SK-N-SH treated with all-trans-retinoic acid at 6 μM for 48 hours (cell line): Measurements from ENCODE around the gene WNK3.

Experiments
- ATAC-seq: fragments of 200-7000 bp; cut with Tn5 transposase; 3 replicates; pipeline ENCODE4 v1.9.1; 2020; ENCODE audit warnings: mild to moderate bottlenecking, moderate library complexity
- ARNTL ChIP-seq: fragments of 450-650 bp; formaldehyde crosslinking; IDR thresholded peaks from 2 replicates; pipeline ENCODE4 v1.5.0; 2020; ENCODE audit warnings: low read depth, mild to moderate bottlenecking, moderate library complexity, borderline replicate concordance
- BACH2 ChIP-seq: fragments of 250-450 bp; sonication (Bioruptor Pico); IDR thresholded peaks from 2 replicates; pipeline ENCODE4 v1.9.0; 2021; ENCODE audit warnings: mild to moderate bottlenecking, borderline replicate concordance
- CSDC2 ChIP-seq: fragments of 250-450 bp; sonication (Bioruptor Pico); IDR thresholded peaks from 2 replicates; pipeline ENCODE4 v1.5.0; 2020; ENCODE audit warnings: mild to moderate bottlenecking, moderate library complexity
- GLIS3 ChIP-seq: fragments of 250-450 bp; sonication (Bioruptor Pico); IDR thresholded peaks from 2 replicates; pipeline ENCODE4 v1.5.0; 2020; ENCODE audit warnings: mild to moderate bottlenecking, moderate library complexity
- ISL1 ChIP-seq: fragments of 250-450 bp; sonication (Bioruptor Pico); IDR thresholded peaks from 2 replicates; pipeline ENCODE4 v2.1.2; 2022; ENCODE audit warnings: mild to moderate bottlenecking, moderate library complexity
- PPARA ChIP-seq: fragments of 250-450 bp; sonication (Bioruptor Pico); IDR thresholded peaks from 2 replicates; pipeline ENCODE4 v1.5.0; 2020; ENCODE audit warnings: mild to moderate bottlenecking, borderline replicate concordance
- RARB ChIP-seq: fragments of 250-450 bp; sonication (Bioruptor Pico); IDR thresholded peaks from 2 replicates; pipeline ENCODE4 v1.8.0; 2021; ENCODE audit warnings: mild to moderate bottlenecking, moderate library complexity
- SNAI2 ChIP-seq: fragments of 250-450 bp; sonication (Bioruptor Pico); IDR thresholded peaks from 2 replicates; pipeline ENCODE4 v1.5.0; 2020; ENCODE audit warnings: mild to moderate bottlenecking, moderate library complexity
- TCF4 ChIP-seq: fragments of 250-450 bp; sonication (Bioruptor Pico); IDR thresholded peaks from 2 replicates; pipeline ENCODE4 v1.8.0; 2021; ENCODE audit warnings: mild to moderate bottlenecking, moderate library complexity, borderline replicate concordance
- ZC3H10 ChIP-seq: fragments of 250-450 bp; sonication (Bioruptor Pico); IDR thresholded peaks from 2 replicates; pipeline ENCODE4 v1.5.1; 2021; ENCODE audit warnings: mild to moderate bottlenecking, moderate library complexity
- ZFP3 ChIP-seq: fragments of 250-450 bp; sonication (Bioruptor Pico); IDR thresholded peaks from 2 replicates; pipeline ENCODE4 v1.5.0; 2020; ENCODE audit warnings: mild to moderate bottlenecking, moderate library complexity
- ZFP30 ChIP-seq: fragments of 450-650 bp; formaldehyde crosslinking; IDR thresholded peaks from 2 replicates; pipeline ENCODE4 v1.5.0; 2022; ENCODE audit warnings: mild to moderate bottlenecking, moderate library complexity
- ZNF565 ChIP-seq: fragments of 450-650 bp; formaldehyde crosslinking; conservative IDR thresholded peaks from 2 replicates; pipeline ENCODE4 v1.5.0; 2020; ENCODE audit warnings: low read depth, mild to moderate bottlenecking, moderate library complexity
- ZNF70 ChIP-seq: fragments of 450-650 bp; formaldehyde crosslinking; IDR thresholded peaks from 2 replicates; pipeline ENCODE4 v1.5.0; 2020; ENCODE audit warnings: mild to moderate bottlenecking, moderate library complexity
- ZNF8 ChIP-seq: fragments of 450-650 bp; formaldehyde crosslinking; IDR thresholded peaks from 2 replicates; pipeline ENCODE4 v1.5.0; 2020; ENCODE audit warnings: mild to moderate bottlenecking, moderate library complexity
- TF ChIP-seq, protein P1 (sequence below): fragments of 250-450 bp; sonication (Bioruptor Pico); IDR thresholded peaks from 2 replicates; pipeline ENCODE4 v1.5.0; 2020; ENCODE audit warnings: mild to moderate bottlenecking, moderate library complexity
- TF ChIP-seq, protein P2 (sequence below): fragments of 250-450 bp; sonication (Bioruptor Pico); IDR thresholded peaks from 2 replicates; pipeline ENCODE4 v1.5.1; 2021; ENCODE audit warnings: mild to moderate bottlenecking, moderate library complexity
- TF ChIP-seq, protein P3 (sequence below): fragments of 250-450 bp; sonication (Bioruptor Pico); IDR thresholded peaks from 2 replicates; pipeline ENCODE4 v1.8.0; 2020; ENCODE audit warnings: mild to moderate bottlenecking, moderate library complexity, borderline replicate concordance
- TF ChIP-seq, protein P4 (sequence below): fragments of 250-450 bp; sonication (Bioruptor Pico); IDR thresholded peaks from 2 replicates; pipeline ENCODE4 v1.8.0; 2021; ENCODE audit warnings: low read depth, mild to moderate bottlenecking, moderate library complexity, borderline replicate concordance

Gene WNK3

DNA sequence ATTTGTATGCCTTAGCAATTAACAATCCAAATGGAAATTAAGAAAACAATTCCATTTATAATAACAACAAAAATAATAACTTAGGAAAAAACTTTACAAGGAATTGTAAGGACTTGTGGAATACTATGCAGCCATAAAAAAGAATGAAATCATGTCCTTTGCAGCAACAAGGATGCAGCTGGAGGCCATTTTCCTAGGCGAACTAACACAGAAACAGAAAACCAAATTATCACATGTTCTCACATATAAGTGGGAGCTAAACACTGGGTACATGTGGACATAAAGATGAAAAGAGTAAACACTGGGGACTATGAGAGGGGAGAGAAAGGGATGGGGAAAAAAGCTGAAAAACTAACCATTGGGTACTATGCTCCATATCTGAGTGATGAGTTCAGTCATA is 77.4 kb downstream of the WNK3 start:
- no peak for ATAC-seq

DNA sequence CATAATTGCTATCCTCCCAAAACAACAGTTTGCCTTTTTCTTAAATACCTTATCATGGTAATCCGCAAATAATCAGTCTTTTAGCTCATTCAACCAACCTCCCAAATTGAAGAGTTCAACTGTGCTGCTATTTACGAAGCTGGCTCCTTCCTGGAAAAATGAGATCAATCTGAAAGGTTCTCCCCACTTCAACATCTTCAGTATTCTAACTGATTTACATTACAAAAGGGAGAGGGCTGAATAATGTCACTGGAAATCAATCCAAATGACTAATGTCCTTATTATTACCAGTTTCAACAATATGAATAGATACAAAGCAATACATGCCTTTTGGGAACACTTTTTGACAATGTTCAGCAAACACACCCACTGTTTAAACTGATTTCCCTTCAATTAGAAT is 86.2 kb downstream of the WNK3 start:
- TF ChIP-seq, protein P1, sequence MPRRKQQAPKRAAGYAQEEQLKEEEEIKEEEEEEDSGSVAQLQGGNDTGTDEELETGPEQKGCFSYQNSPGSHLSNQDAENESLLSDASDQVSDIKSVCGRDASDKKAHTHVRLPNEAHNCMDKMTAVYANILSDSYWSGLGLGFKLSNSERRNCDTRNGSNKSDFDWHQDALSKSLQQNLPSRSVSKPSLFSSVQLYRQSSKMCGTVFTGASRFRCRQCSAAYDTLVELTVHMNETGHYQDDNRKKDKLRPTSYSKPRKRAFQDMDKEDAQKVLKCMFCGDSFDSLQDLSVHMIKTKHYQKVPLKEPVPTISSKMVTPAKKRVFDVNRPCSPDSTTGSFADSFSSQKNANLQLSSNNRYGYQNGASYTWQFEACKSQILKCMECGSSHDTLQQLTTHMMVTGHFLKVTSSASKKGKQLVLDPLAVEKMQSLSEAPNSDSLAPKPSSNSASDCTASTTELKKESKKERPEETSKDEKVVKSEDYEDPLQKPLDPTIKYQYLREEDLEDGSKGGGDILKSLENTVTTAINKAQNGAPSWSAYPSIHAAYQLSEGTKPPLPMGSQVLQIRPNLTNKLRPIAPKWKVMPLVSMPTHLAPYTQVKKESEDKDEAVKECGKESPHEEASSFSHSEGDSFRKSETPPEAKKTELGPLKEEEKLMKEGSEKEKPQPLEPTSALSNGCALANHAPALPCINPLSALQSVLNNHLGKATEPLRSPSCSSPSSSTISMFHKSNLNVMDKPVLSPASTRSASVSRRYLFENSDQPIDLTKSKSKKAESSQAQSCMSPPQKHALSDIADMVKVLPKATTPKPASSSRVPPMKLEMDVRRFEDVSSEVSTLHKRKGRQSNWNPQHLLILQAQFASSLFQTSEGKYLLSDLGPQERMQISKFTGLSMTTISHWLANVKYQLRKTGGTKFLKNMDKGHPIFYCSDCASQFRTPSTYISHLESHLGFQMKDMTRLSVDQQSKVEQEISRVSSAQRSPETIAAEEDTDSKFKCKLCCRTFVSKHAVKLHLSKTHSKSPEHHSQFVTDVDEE (CRISPR knock-in tag) = no peak
- no peak for ATAC-seq

More for the DNA sequence above, 77.4 kb downstream of the WNK3 start:
- TF ChIP-seq ZNF70 (CRISPR knock-in tag) = no peak
- TF ChIP-seq BACH2 (CRISPR knock-in tag) = no peak
- no peak for TF ChIP-seq ZFP30 (CRISPR knock-in tag)
- no peak for TF ChIP-seq ISL1 (CRISPR knock-in tag)
- TF ChIP-seq GLIS3 (CRISPR knock-in tag) = no peak
- TF ChIP-seq, protein P2, sequence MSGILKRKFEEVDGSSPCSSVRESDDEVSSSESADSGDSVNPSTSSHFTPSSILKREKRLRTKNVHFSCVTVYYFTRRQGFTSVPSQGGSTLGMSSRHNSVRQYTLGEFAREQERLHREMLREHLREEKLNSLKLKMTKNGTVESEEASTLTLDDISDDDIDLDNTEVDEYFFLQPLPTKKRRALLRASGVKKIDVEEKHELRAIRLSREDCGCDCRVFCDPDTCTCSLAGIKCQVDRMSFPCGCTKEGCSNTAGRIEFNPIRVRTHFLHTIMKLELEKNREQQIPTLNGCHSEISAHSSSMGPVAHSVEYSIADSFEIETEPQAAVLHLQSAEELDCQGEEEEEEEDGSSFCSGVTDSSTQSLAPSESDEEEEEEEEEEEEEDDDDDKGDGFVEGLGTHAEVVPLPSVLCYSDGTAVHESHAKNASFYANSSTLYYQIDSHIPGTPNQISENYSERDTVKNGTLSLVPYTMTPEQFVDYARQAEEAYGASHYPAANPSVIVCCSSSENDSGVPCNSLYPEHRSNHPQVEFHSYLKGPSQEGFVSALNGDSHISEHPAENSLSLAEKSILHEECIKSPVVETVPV (CRISPR knock-in tag) = no peak
- TF ChIP-seq CSDC2 (CRISPR knock-in tag) = no peak
- no peak for TF ChIP-seq ARNTL
- TF ChIP-seq ZNF565 (CRISPR knock-in tag) = no peak
- TF ChIP-seq ZFP3 (CRISPR knock-in tag) = no peak
- TF ChIP-seq, protein P3, sequence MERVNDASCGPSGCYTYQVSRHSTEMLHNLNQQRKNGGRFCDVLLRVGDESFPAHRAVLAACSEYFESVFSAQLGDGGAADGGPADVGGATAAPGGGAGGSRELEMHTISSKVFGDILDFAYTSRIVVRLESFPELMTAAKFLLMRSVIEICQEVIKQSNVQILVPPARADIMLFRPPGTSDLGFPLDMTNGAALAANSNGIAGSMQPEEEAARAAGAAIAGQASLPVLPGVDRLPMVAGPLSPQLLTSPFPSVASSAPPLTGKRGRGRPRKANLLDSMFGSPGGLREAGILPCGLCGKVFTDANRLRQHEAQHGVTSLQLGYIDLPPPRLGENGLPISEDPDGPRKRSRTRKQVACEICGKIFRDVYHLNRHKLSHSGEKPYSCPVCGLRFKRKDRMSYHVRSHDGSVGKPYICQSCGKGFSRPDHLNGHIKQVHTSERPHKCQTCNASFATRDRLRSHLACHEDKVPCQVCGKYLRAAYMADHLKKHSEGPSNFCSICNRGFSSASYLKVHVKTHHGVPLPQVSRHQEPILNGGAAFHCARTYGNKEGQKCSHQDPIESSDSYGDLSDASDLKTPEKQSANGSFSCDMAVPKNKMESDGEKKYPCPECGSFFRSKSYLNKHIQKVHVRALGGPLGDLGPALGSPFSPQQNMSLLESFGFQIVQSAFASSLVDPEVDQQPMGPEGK = no peak
- TF ChIP-seq, protein P4, sequence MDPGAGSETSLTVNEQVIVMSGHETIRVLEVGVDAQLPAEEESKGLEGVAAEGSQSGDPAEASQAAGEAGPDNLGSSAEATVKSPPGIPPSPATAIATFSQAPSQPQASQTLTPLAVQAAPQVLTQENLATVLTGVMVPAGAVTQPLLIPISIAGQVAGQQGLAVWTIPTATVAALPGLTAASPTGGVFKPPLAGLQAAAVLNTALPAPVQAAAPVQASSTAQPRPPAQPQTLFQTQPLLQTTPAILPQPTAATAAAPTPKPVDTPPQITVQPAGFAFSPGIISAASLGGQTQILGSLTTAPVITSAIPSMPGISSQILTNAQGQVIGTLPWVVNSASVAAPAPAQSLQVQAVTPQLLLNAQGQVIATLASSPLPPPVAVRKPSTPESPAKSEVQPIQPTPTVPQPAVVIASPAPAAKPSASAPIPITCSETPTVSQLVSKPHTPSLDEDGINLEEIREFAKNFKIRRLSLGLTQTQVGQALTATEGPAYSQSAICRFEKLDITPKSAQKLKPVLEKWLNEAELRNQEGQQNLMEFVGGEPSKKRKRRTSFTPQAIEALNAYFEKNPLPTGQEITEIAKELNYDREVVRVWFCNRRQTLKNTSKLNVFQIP = no peak
- TF ChIP-seq PPARA = no peak
- TF ChIP-seq RARB (CRISPR knock-in tag) = no peak
- no peak for TF ChIP-seq ZC3H10
- TF ChIP-seq SNAI2 (CRISPR knock-in tag) = no peak
- no peak for TF ChIP-seq TCF4 (CRISPR knock-in tag)

DNA sequence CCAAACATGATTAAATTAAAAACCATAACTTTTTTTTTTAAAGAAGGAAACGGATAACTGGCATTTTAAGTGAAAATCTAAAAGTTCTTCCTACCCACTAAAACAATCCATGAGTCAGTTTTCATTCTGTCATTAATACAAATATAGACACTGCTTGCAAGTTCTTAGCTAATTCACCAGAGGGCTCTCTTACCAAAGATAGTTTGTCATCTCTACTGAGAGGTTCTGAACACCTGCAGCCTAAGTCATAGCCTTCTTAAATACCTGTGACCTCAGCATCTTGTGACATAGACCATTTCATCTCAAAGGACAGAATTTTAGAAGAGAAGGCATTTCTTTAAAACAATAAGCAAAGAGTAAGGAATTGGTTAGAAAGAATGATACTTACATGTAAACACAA is 109.5 kb downstream of the WNK3 start:
- ATAC-seq = peak; percentile 76

DNA sequence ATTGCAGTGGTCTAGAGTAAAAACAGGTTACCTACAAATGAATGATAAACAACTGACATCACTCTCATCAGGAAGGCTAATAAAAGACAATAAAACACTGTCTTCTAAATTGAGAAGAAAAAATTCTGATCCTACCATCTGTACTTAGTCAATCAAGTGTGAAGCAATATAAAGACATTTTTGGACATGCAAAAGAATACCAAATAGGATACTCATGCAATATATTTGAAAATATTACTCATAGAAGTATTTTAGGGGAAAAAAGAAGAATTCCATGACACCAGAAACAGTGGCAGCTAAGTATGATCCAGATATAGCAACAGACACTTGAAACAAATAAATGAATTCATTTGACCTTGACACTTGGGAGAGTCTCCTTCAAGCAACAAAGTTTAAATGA is 111.0 kb downstream of the WNK3 start:
- ATAC-seq = no peak
- TF ChIP-seq ZNF8 (CRISPR knock-in tag) = no peak
- no peak for TF ChIP-seq SNAI2 (CRISPR knock-in tag)
- no peak for TF ChIP-seq GLIS3 (CRISPR knock-in tag)
- TF ChIP-seq BACH2 (CRISPR knock-in tag) = no peak
- TF ChIP-seq ZFP30 (CRISPR knock-in tag) = no peak
- TF ChIP-seq ZC3H10 = no peak
- TF ChIP-seq ARNTL = no peak

More for the DNA sequence above, 109.5 kb downstream of the WNK3 start:
- TF ChIP-seq ZNF8 (CRISPR knock-in tag) (no peak), ZNF565 (CRISPR knock-in tag) (no peak), ARNTL (no peak), ZC3H10 (no peak)
- TF ChIP-seq, protein P3 = no peak
